ENCODE results near the gene MISP.

Gene MISP

GRCh38 chr19:709965-710571, 40.8 kb upstream of the MISP start:
- TF ChIP-seq, protein P1, sequence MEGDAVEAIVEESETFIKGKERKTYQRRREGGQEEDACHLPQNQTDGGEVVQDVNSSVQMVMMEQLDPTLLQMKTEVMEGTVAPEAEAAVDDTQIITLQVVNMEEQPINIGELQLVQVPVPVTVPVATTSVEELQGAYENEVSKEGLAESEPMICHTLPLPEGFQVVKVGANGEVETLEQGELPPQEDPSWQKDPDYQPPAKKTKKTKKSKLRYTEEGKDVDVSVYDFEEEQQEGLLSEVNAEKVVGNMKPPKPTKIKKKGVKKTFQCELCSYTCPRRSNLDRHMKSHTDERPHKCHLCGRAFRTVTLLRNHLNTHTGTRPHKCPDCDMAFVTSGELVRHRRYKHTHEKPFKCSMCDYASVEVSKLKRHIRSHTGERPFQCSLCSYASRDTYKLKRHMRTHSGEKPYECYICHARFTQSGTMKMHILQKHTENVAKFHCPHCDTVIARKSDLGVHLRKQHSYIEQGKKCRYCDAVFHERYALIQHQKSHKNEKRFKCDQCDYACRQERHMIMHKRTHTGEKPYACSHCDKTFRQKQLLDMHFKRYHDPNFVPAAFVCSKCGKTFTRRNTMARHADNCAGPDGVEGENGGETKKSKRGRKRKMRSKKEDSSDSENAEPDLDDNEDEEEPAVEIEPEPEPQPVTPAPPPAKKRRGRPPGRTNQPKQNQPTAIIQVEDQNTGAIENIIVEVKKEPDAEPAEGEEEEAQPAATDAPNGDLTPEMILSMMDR (IDR thresholded peaks at IDR 0.05) = no peak

DNA sequence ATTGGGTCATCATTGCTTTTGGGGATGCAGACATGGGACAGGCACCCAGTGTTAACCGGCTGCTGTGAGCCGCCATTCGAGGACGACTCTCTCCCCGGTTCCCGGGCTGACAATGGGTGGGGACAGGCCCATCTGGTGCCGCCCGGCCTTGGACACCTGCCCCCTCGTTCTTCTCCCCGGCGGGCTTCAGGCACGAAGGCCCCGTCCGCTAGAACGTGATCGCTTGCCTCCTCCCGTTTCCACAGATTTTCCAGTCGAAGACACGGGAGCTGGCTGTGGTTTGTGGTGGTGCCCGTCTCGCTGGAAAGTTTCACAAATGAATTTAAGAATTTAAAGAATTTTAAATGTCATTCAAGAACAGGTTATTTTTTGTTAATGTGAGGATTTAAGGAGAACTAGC, 40.1 kb upstream of the MISP start:
- TF ChIP-seq, protein P1 (IDR thresholded peaks at IDR 0.05) = no peak

GRCh38 chr19:711254-711653, 39.7 kb upstream of the MISP start:
- TF ChIP-seq, protein P1 (IDR thresholded peaks at IDR 0.05) = no peak

GRCh38 chr19:715347-715746, 35.6 kb upstream of the MISP start:
- TF ChIP-seq, protein P1 (IDR thresholded peaks at IDR 0.05) = no peak

DNA sequence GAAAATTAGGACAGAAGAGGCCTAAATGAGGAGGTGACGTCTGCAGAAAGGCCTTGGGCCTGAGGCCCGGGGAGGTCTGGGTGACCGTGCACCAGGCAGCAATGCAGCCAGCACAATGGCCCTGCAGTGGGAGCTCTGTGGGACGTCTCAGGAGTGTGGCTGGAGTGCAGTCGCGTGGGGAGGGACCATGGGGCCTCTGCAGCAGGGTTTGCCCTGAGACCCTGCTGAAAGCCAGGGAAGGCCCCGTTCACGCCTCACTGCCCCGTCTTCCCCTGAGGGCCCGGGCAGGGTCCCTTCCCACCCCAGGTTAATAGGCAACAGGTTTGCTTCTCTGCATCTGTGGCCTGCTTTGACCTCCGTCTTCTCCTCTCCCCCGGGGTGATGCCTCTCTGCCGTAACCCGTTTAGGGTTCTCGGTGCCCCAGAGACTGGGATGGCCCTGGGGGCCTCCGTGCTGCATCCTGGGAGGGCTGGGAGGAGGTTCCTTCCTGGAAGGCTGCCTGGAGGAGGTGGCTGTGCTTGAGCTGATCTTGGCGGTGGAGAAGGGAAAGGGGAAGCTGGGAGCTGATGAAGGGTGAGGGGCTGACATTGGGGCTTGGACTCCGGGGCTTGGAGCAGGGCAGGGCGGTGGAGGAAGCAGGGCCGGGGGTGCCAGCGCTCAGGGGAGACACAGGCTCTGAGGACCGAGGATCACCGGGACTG, 32.5 kb upstream of the MISP start:
- TF ChIP-seq, protein P1 (IDR thresholded peaks at IDR 0.05) = no peak

GRCh38 chr19:718991-719512, 31.9 kb upstream of the MISP start:
- TF ChIP-seq, protein P1 (IDR thresholded peaks at IDR 0.05) = no peak

- TF ChIP-seq, protein P1 (IDR thresholded peaks at IDR 0.05) = no peak
Measured at GRCh38 chr19:719636-720344, 31.1 kb upstream of the MISP start.
